ENCODE data around the gene POLR2F. TPM values are rescaled to one million over a fixed set of nuclear protein-coding genes. Genes with fewer than 3 reads are reported as not detected.

The POLR2F gene
- total RNA-seq, 1 donor from 2014 or later, result 57.9 TPM

- intact Hi-C loops (cut with DNase I), result no loop called here
- peaks cover 49% of the 10 kb centered on the region for H3K4me1 ChIP-seq
Measured at GRCh38 chr22:37912171-37912570, 41.3 kb upstream of the POLR2F start.

GRCh38 chr22:37913233-37913721 is 40.2 kb upstream of the POLR2F start:
- H3K27ac ChIP-seq, result no peak overlapping the region
- TF ChIP-seq POLR2A (IDR thresholded peaks at IDR 0.05) (no peak), POLR2AphosphoS5 (IDR thresholded peaks at IDR 0.05; ENCODE audit: insufficient read depth in 1 of 2, low read depth in 1 of 2) (no peak), CTCF (IDR thresholded peaks at IDR 0.05) (no peak)

More at GRCh38 chr22:37912171-37912570, 41.3 kb upstream of the POLR2F start:
- no peak for DNase-seq (ENCODE audit: extremely low spot score in 2 of 2)
- H3K27ac ChIP-seq, result peak overlapping the region; percentile 96
- TF ChIP-seq CTCF (IDR thresholded peaks at IDR 0.05) (no peak), POLR2AphosphoS5 (IDR thresholded peaks at IDR 0.05; ENCODE audit: insufficient read depth in 1 of 2, low read depth in 1 of 2) (no peak), POLR2A (IDR thresholded peaks at IDR 0.05) (no peak)
- H3K4me3 ChIP-seq, result no peak overlapping the region
- no peaks in the 10 kb centered on the region for H3K9me3 ChIP-seq
- peaks cover 0 to 54% of the 10 kb centered on the region in 2 donors for H3K36me3 ChIP-seq
- no peaks in the 10 kb centered on the region for H3K27me3 ChIP-seq

DNA sequence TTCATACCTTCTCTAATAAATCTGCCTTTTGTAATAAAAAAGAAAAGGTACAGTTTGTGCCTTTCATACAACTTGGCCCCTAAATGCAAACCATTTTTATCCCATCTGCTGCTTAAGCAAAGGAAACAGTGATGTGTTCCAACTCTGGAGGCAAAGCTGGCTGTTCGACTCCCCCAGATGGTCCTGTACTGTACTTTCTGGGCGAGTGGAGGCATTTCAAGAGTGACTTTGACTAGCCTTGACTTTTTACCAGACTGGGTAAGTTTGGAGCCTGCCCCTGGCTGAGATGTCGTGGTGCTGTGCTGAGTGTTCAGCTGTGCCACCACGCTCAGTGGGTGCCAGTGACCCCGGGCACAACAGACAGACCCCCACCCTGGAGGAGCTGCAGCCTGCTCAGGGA is 37.2 kb upstream of the POLR2F start:
- no peak for DNase-seq (ENCODE audit: extremely low spot score in 2 of 2)
- intact Hi-C loops (cut with DNase I), result no loop called here
- Histone ChIP-seq H3K36me3 (peaks cover 0 to 91% of the 10 kb centered on the region in 2 donors), H3K27ac (no peak overlapping the region), H3K9me3 (no peaks in the 10 kb centered on the region), H3K4me1 (peaks cover 8% of the 10 kb centered on the region), H3K4me3 (no peak overlapping the region), H3K27me3 (no peaks in the 10 kb centered on the region)
- TF ChIP-seq POLR2AphosphoS5 (IDR thresholded peaks at IDR 0.05; ENCODE audit: insufficient read depth in 1 of 2, low read depth in 1 of 2), result no peak
- no peak for TF ChIP-seq POLR2A (IDR thresholded peaks at IDR 0.05)
- TF ChIP-seq CTCF (IDR thresholded peaks at IDR 0.05), result no peak

More at GRCh38 chr22:37913233-37913721, 40.2 kb upstream of the POLR2F start:
- Histone ChIP-seq H3K4me1 (peaks cover 38% of the 10 kb centered on the region), H3K9me3 (no peaks in the 10 kb centered on the region), H3K4me3 (no peak overlapping the region), H3K27me3 (no peaks in the 10 kb centered on the region), H3K36me3 (peaks cover 0 to 64% of the 10 kb centered on the region in 2 donors)
- no peak for DNase-seq (ENCODE audit: extremely low spot score in 2 of 2)
- intact Hi-C loops (cut with DNase I), result no loop called here

DNA sequence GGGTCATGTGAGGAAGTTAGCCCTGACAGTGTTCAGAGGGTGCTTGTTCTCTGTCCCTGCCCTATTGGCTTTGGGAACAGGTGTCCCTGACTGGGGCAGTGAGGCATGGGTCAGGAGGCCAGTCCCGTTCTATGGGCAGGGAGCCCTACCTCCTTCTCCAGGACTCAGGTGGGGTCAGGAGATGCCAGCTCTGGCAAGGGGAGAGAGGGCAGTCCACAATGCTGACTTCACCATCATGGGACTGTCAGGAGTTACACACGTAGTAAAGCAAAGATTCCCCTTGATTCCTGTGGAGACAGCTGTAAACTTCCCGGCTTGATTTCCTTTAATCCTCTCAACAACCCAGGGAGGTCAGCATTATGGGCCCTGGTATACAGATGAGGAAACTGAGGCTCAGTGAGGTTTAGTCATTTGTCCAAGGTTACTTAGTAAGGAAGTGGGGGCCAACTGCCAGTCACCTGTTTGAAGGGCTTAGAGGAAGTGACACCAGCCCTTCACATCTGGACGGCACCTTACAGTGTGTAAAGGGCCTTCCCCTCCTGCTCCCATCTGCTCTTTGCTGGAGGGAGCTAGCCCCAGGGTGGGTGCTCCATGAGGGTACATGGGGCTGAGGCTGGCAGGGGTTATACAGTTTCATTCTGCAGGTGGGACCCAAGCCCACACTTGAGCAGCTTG is 35.5 kb upstream of the POLR2F start:
- TF ChIP-seq CTCF (IDR thresholded peaks at IDR 0.05) (no peak), POLR2AphosphoS5 (IDR thresholded peaks at IDR 0.05; ENCODE audit: insufficient read depth in 1 of 2, low read depth in 1 of 2) (no peak), POLR2A (IDR thresholded peaks at IDR 0.05) (no peak)
- no peaks in the 10 kb centered on the region for H3K4me1 ChIP-seq

More for the DNA sequence above, 35.5 kb upstream of the POLR2F start:
- Histone ChIP-seq H3K27ac (no peak overlapping the region), H3K4me3 (no peak overlapping the region), H3K9me3 (no peaks in the 10 kb centered on the region), H3K36me3 (peaks cover 0 to 86% of the 10 kb centered on the region in 2 donors), H3K27me3 (no peaks in the 10 kb centered on the region)
- DNase-seq (ENCODE audit: extremely low spot score in 2 of 2), result no peak
- intact Hi-C loops (cut with DNase I), result no loop called here

All from vagina (tissue), 2 donors.